GM19397 (cell line): ENCODE data around the gene CAPN13.
"Not testable (repeated sequence)": the region's sequence is repeated elsewhere in the genome, so short reads cannot be mapped to it uniquely, and the experiment has no call there.

Experiments used
- ATAC-seq: cut with Tn5 transposase; IDR thresholded peaks from one replicate; pipeline ENCODE4 v1.9.1; 2021; ENCODE audit warnings: mild to moderate bottlenecking, moderate library complexity; ENCODE audit not compliant: unreplicated experiment

The CAPN13 gene

DNA sequence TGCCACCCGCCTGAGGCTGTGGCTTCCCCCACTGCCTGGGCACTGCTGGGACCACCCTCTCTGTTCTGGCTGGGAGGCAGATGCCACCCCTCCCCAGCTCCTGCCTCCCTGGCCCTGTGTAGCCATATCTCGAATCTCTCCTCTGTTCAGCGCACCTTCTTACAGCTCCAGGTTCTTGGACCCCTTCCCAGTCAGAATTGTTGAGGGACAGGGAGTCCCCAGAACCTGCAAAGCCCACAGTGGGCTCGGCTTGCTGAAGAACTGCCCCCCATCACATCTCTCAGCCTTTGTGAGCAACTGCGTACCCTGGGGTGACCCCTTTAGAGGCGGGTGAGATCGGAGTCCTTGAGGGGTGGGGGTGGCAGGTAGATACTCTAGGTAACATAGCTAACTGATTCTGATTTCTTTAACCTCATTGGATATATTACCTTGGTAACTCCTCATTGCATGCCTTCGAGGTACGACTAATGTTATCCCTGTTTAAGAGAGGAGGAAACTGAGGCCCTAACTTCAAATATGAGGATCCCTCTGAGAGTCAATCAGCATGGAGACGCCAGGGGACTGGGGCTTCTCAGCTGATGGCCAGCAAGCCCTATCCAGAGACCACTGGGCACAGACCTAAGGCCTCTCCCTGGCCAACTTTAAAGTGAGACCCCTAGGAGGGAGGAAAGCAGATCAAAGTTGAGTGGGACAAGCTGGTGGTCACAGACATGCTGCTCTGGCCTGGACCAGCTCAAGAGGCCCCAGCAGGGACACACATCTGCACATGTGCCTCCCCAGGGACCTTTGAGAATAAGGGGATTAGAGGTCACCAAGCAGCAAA, 101.3 kb downstream of the CAPN13 start:
- no peak for ATAC-seq

DNA sequence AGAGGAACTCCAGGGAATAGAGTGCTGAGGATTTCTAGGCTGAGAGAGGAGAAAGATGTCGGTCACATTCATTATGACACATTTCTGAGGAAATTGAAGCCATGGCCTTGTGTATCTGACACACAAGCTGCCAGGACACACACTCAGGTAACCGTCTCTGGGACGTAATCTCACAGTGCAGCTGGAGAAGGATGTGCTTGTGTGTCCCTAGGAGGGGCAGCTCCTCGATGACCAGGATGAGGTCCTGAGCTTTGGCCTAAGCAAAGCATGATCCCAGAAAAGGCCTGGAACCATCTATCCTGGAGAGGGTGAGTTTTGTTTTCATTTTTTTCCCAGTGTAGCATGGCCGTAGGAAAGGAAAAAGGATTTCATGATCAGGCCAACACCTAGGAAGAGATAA, 102.2 kb downstream of the CAPN13 start:
- no peak for ATAC-seq

DNA sequence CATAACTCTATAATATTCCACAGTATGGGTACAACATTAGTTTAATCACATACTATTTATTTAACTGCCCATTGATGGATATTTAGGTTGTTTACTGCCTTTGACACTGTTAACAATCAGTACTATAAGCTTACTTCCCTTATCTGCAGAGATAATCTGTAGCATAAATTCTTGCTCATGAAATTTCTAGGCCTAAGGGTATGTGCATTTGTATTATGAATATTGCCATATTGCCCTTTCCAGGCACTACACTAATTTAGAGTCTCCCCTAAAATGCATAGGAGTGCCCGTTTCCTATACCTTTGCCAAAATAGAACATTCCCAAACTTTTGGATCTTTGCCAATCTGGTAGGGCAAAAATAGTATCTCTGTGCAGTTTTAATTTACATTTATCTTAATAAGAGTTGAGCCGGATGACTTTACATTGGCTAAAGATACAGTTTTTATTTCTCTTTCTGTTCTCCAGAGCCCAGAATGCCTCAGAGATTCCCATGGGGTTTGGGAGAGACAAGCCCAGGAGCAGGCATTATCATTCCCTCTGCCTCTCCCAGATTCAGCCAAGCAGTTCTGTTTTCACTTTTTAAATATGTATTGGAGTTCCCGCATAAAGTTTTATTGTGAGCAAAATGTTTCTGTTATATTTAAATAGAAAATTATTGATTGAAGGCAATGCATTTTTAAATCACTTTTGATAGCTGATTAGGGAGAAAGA, 102.8 kb downstream of the CAPN13 start:
- no peak for ATAC-seq

DNA sequence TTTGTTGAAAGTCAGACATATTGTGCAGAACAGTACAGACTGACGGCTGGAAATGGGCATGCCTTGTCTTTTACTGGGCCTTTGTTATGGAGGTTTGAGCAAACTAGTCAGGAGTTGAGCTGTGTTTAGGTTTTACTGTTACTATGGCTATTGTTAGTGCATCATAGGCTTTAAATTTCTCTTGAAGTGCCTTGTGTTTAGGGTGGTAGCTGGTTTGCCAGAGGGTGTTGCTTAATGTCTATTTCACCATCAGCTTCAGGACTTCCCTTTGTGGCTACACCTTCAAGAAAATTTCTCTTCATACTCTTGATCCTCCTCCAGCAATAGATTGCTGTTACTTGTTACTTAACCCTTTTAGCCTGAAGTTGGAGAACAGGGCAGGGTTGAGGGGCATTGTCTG, 104.6 kb downstream of the CAPN13 start:
- no peak for ATAC-seq

DNA sequence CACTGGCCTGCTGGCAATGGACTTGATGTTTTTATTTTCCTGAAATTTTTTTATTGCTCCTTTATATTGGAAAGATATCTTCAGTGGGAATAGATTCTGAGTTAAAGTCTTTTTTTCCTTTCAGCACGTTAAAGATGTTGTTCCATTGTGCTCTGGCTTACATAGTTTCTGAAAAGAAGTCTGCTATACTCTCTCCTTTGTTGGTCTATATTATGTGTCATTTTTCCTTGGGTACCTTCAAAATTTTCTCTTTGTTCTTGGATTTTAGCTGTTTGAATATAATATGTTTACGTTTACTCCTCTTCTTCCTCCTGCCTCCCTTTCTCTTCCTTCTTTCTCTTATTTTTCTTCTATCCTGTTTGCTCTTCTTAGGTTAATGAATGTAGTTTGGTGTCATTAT, 105.5 kb downstream of the CAPN13 start:
- no peak for ATAC-seq

DNA sequence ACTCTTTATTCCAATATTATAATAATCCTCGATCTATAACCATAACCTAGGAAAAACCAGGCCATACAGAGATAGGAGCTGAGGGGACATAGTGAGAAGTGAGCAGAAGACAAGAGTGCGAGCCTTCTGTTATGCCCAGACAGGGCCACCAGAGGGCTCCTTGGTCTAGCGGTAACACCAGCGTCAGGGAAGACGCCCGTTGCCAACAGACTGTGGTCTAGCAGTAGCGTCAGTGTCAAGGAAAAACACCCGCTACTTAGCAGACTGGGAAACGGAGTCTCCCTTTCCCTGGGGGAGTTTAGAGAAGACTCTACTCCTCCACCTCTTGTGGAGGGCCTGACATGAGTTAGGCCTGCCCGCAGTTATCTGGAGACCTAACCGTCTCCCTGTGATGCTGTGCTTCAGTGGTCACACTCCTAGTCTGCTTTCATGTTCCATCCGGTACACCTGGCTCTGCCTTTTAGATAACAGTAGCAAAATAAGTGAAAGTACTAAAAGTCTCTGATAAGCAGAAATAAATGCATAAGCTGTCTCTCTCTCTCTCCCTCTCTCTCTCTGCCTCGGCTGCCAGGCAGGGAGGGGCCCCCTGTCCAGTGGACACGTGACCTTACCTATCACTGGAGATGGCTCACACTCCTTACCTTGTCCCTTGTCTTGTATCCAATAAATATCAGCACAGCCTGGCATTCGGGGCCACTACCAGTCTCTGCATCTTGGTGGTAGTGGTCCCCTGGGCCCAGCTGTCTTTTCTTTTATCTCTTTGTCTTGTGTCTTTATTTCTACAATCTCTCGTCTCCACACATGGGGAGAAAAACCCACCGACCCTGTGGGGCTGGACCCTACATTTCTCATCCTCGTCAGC, 109.8 kb downstream of the CAPN13 start:
- ATAC-seq, result not testable (repeated sequence)

DNA sequence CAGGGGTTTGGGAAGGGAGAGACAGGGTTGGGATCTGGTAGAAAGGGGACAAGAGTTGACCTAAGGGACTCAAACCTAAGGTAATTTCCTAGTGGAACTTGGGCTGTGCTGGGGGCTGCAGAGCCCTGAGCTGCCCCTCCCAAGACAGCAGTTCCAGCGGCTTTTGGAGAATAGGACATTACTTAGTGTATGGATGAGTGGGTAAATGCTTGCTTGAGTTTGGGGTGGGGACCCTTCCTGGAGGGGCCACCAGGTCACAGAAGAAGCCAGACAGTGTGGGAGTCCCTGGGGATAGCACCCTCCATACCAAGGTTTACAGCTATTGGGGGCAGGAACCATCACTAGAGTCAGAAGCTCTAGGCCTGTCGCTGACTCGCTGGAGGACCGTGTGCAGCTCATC, 111.5 kb downstream of the CAPN13 start:
- no peak for ATAC-seq

DNA sequence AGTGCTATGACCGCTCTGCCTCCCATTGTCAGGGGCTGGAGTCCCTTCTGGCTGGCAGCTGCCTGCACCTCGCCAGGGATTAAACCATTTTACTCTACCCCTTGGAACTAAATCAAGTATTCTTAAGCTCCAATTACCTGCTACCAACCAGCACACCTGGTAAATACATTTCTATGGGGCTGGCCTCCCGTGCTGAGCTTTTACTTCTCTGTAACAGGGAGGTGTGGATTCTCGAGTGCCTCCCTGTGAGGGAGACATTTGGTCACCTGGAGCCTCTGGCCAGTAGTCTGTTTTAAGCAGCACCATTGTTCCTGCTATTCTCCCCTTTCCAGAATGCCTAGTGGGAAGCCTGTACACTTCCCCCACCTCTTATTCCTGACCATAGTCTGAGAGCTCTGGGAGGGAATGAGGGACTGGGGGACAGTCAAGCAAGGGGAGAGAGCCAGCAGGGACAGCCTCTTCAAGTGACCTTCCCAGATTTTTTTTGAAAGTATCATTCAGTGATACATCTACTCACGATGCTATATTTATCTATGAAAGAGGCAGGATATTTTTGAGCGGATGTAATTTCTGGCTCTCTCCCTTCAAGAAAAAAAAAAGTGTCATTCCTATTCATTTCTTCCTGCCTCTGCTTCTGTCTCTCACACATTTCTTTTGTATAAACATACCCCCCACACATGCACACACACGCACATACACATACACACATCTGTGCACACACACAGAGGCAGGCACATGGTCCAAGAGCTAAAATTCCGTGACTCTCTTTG, 112.8 kb downstream of the CAPN13 start:
- no peak for ATAC-seq

DNA sequence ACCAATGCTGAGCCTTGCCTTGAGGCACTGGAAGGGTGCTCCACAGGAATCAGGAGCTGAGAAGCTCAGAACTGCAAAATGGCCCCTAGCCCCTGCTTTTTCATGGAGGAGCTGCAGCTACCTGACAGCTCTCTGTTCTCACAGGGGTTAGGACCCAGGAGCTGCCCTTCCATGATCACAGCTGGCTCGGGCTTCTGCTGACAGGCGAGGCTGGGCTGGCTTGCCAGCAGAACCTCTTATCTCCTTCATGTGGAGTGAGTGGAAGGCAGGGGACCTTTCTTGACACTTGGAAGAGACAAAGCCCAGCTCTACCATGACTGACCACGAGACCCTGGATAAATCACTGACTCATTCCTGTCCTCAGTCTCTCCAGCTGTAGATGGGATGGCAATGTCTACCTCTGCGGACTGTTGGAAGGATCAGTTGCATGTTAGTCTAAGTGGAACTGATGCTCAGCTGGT, 113.4 kb downstream of the CAPN13 start:
- no peak for ATAC-seq

DNA sequence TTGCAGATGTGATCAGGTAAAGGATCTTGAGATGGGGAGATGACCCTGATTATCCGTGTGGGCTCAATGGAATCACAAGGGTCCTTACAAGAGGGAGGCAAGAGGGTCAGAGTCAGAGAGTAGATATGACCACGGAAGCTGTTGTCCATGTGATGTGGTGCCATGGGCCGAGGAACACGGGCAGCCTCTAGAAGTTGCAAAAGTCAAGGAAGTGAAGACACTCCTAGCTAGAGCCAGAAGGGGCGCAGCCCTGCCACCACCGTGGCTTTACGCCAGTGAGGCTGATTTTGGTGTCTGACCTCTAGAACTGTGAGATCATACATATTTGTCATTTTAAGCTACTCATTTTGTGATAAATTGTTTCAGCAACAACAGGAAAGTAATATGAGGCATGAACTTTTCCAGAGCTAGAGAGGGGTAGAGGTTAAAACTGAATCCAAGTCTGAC, 114.4 kb downstream of the CAPN13 start:
- ATAC-seq, result no peak

DNA sequence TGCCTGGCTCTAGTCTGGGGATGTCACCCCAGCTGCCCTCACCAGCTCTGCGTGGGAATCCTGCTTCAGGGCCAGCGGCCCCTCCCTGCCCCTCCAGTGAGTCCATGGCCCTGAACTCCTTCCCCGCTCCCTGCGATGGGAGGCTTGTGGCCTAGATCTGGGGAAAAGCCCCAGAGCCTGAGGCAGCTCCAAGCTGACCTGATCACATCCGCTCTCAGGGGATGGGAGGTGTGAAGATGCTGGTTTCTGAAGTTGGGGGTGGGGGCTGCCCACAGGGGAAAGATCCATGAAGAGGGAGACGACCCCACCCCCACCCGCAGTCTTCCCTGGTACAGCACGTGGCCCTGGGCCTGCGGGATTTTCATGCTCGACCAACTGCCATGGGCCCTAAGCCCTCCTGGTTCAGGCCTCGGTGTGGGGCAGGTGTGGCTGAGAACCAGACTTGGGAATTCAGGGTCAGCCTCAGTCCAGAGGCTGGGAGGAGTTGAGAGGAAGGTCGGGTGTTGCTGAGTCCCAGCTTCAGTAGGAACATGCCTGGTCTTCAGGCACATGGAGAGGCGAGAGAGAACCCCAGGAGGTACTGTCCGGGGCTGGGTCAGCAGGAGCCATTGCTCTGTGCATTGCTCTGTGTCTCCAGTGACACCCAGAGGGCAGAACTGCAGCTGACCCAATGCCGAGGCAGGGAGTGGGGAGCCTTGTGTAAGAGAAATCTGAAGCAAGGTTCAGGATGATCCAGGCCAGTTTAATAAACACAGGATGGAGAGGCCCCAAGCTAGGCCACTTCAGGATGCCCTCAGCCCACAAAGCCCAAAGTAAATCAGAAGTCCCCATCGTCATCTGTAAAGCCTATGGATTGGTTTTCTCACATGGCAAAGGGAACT, 115.1 kb downstream of the CAPN13 start:
- ATAC-seq, result no peak

DNA sequence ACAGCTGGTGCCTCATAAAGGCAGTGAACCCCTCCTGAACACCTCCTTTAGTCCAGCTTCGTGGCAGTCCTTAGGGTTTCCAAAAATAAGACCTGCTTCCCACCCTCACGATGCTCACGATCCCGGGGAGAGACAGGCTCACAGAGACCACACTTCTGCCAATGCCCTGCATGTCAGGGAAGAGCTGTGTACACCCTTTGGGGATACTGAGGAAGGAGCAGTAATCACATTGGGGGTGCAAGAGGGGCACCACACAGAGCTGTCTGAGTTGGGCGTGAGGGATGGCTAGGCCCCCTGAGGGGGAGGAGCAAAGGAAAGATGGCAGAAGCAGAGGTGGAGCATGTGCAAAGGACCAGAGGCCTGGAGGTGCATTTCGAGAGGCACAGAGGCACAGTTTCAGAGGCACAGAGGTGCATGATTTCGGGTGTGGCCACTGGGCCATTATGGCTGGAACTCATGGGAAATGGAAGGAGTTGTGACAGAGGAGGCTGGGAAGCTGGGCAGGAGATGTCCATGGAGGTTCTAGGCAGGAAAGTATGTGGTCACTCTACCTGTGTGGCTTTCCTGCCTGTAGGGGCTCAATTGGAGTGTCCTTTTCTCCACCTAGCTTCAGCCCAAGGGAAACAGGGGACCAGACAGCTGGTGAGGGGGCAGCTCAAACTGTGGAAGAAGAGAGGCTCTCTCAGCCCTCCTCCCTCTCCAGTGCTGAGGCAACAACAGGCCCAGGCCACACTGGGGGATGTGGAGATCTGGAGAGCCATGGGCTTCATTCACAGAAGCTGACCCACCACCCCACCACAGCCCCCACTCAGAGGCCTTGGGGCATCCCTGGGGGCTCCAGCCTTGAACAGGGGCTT, 115.9 kb downstream of the CAPN13 start:
- ATAC-seq, result no peak

DNA sequence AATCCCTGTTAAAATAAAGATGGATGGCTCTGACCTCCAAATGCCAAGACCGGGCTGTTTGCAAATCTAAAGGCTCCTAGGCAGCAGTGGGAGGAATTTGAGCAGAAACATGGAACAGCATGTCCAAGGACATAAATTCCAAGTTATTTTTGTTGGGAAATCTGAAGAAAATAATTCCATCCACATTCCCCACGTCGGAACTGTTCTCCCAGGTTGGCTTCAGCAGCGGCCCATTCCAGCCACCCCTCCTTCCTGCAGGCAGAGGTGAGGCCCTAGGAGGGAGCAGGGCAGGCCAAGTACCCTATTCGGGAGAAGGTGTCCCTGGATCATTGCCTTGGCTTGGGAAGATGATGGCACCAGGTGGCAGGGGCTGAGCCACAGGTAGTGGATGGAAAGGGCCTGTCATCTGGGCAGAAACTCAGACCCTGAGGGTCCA, 117.1 kb downstream of the CAPN13 start:
- ATAC-seq, result no peak

DNA sequence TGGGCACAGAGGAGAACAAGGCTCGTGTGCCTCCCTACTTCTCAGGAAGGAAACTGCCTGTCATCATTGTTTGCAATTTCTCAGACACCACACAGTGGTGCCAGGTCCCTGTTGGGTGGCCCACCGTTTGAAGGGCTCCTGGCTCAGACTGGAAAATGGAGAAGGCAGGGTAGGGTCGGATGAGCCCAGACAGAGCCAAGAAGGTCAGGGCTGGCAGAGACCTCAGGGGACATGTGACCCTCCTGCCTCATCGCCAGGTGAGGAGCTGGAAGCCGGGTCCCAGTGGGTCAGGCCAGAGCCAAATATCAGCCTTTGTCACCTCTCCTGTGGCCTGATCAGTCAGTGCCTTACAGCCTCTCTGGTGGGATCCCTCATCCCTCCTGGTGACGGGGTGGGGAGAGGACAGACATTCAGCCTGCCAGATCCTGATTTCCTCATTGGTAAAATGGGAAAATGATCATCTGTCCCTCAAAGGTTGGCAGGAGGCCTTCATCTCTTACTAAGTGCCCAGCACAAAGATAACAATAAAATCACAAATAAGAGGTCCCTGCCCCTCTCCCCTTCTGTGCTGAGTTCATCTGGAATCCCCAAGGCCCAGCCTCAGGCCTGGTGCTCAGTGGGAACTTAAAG, 117.6 kb downstream of the CAPN13 start:
- ATAC-seq, result no peak

DNA sequence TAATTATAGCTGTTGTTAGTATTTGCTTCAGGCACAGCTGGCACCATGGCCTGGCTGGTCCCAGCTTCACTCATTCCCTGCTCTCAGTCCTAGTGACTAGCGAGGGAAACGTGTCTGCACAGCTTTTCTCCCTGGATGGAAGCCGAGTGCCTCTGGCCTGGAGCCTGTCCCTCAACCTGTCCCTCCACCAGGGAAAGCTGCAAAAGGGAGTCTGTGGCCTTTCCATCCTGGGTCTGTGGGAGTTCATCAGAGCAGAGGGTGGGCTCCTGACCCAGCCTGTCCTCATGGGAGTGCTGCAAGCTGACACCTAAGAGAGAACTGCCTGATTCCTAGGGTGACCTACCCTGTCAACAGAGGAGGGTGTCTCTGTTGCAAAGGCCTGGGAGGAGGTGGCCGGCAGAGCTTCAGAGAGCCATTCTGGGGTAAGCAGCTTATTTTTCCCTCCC, 118.3 kb downstream of the CAPN13 start:
- ATAC-seq, result no peak

DNA sequence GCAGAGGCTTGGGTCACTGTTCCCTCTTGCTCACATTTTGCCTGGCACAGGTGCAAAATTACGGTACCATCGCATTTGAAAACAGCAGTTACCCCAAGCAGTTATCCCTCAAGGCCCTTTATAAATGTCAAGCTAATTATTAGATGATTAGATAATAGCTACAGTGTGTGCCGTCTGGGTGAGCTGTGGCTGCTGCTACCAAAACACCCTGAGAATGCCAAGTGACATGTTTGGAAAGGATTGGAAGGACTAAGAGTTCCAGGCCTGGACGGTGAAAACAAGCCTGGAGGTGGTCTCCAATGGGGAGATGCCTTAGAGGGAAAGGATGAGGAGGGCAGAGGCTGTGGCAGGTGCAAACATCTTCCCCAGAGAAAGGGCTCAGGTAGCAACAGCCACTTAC, 120.6 kb downstream of the CAPN13 start:
- no peak for ATAC-seq

DNA sequence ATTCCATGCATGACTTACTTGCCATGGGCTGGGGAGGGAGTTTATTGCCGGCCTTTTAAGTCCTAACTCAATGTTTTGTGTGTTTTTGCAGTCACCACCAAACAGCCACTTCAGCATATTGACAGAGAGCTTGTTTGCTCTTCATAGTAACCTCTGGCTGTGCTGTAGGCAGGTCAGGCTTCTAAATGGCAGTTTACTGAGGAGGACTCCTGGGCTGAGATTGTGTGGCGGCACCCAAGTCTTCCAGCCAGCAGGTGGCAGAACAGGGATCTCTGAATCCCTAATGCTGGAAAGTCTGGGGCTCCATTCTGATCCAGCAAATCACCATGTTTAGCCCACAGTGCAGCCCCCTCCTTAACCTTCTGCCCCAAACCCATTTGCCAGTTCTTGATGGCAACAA, 121.2 kb downstream of the CAPN13 start:
- no peak for ATAC-seq

DNA sequence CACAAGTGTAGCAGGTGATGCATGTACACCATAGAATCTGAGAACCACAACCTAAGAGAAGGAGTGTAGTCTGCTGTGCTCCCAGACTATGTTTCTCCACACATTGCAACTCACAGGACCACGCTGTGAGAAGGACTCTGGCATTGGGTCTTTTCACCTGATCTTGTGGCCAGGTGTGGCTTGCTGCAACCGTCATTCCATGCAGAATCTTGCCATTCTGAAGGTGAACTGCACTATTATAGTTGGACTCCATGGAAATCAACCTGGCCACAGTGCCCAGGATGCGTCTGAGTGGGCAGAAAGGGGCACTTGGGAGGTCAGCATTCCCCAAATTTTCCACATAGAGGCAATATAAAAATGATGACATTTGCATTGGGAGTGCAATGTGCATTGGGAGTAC, 122.2 kb downstream of the CAPN13 start:
- no peak for ATAC-seq
